DMS153 treated with DMSO at 0.1 percent for 48 hours (cell line): Measurements from ENCODE around the gene BLNK.

Source experiments
- DNase-seq: peaks from one replicate; lab custom pipeline; 2025; ENCODE audit not compliant: unreplicated experiment; lab: John Stamatoyannopoulos, UW

BLNK gene

GRCh38 chr10:96264938-96265337, 6.4 kb downstream of the BLNK start:
- DNase-seq, result no peak

GRCh38 chr10:96263669-96264068, 7.7 kb downstream of the BLNK start:
- DNase-seq, result no peak

- no peak for DNase-seq
These were observed 8.2 kb downstream of the BLNK start for GRCh38 chr10:96263176-96263575.

GRCh38 chr10:96261930-96262329, 9.4 kb downstream of the BLNK start:
- no peak for DNase-seq

- no peak for DNase-seq
These were observed 10.2 kb downstream of the BLNK start for GRCh38 chr10:96261132-96261531.

- no peak for DNase-seq
These were observed 11.4 kb downstream of the BLNK start for GRCh38 chr10:96260014-96260413.

GRCh38 chr10:96259150-96259549, 12.2 kb downstream of the BLNK start:
- no peak for DNase-seq

- no peak for DNase-seq
These were observed 13.4 kb downstream of the BLNK start for GRCh38 chr10:96257944-96258343.

- DNase-seq, result no peak
These were observed 15.6 kb downstream of the BLNK start for GRCh38 chr10:96255549-96256333.

GRCh38 chr10:96254976-96255375, 16.4 kb downstream of the BLNK start:
- DNase-seq, result no peak

GRCh38 chr10:96252730-96253129, 18.6 kb downstream of the BLNK start:
- DNase-seq, result no peak

- DNase-seq, result no peak
These were observed 21.0 kb downstream of the BLNK start for GRCh38 chr10:96250349-96250748.

GRCh38 chr10:96249264-96249663, 22.1 kb downstream of the BLNK start:
- DNase-seq, result no peak

GRCh38 chr10:96244354-96244753, 27.0 kb downstream of the BLNK start:
- DNase-seq, result no peak

- no peak for DNase-seq
These were observed 28.1 kb downstream of the BLNK start for GRCh38 chr10:96243296-96243695.

- no peak for DNase-seq
These were observed 28.5 kb downstream of the BLNK start for GRCh38 chr10:96242822-96243221.

- no peak for DNase-seq
These were observed 32.4 kb downstream of the BLNK start for GRCh38 chr10:96238646-96239623.

- DNase-seq, result no peak
These were observed 34.5 kb downstream of the BLNK start for GRCh38 chr10:96236876-96237275.

GRCh38 chr10:96236090-96236478, 35.3 kb downstream of the BLNK start:
- no peak for DNase-seq

- no peak for DNase-seq
These were observed 35.9 kb downstream of the BLNK start for GRCh38 chr10:96235326-96236089.

GRCh38 chr10:96233959-96234358, 37.4 kb downstream of the BLNK start:
- DNase-seq, result no peak
